ENCODE results near the gene SLC6A2. TPM values are rescaled to one million over a fixed set of nuclear protein-coding genes. Genes with fewer than 3 reads are reported as not detected.
"Not testable (repeated sequence)": the region's sequence is repeated elsewhere in the genome, so short reads cannot be mapped to it uniquely, and the experiment has no call there.

The SLC6A2 gene
- not detected for total RNA-seq
- not detected for polyA plus RNA-seq
- total RNA-seq = not detected

DNA sequence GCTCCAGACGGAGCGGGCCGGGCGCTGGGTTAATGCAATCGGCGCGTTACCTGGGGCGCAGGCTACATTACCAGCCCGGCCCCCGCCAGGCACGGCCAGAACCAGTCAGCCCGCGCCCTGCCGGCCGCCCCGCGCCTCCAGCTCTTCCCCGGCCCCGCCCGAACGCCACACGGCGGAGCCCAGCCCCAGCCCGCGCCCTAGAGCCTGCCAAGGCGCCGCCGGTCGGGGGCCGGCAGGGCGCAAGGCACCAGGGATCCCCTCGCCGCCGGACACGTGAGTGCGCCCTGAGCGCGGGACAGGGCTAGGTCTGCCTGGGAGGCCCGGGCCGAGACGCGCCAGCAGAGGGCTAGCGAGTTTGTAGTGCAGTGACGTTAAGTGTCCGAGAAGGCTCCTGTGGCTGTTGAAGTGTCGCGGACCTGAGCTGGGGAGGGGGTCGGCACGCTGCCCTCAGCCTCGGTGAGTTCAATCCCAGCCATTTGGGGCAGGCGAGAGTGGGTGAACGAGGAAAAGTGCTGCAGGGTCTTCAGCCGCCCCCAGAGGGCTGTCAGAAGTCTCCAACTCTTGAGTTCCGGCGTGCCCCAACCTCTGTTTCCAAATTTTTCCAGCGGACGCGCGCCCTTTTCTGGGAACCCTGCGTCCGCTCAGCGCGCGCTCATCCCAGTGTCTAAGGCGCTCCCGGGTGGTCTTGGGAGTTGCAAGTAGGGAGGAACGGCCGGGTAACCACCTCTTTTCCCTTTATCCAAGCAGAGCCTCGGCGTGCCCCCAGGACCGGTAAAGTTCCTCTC, at the start of gene SLC6A2:
Gene SLC6A2, plus strand, starts transcription at position 92 of the 785 bp plus-strand sequence. CDS start 707 bp downstream, outside the sequence.
- H3K36me3 Mint-ChIP-seq = no peaks in the 10 kb centered on the region
- no peak within 1 kb of the TSS for H3K4me3 Mint-ChIP-seq
- peaks cover 0 to 2% (median 0%) of the 10 kb centered on the region in 7 donors for H3K4me1 Mint-ChIP-seq

DNA sequence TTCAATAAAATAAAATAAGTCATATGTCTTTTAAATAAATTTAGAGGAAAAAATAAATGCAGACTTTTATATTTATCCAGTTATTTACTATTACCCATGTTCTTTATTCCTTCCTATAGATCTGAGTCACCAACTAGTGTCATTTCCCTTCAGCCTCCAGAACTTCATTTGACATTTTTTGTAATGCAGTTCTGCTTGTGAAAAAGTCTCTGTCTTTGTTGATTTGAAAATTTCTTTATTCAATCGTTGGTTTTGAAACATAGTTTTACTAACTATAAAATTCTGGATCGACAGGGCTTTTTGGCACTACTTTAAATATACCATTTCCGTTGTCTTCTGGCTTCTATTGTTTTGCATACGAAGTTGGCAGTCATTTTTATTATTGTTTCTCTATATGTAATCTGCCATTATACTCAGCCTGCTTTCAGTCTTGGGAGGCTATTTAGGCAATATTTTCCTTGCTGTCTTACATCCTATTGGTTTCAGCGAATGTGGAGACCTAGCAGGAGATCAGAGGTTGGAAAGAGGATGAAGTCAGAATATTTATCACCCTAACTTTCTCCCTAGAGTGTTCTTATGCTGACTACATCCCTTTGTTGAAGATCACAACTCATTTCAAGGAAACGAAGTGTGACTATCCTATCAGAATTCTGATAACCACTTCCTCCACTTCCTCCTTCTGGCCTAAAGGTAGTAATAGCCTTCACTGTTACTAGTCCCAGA, 42.0 kb upstream of the SLC6A2 start:
- Mint-ChIP-seq H3K4me3 (no peak overlapping the region), H3K27me3 (peaks cover 3 to 22% (median 9%) of the 10 kb centered on the region in 5 donors), H3K4me1 (no peaks in the 10 kb centered on the region), H3K9me3 (peaks cover 2 to 20% (median 5%) of the 10 kb centered on the region in 11 donors), H3K36me3 (peaks cover 0 to 3% (median 0%) of the 10 kb centered on the region in 5 donors), H3K27ac (no peak overlapping the region)
- DNase-seq (no peak), ATAC-seq (no peak)
- Histone ChIP-seq H3K27ac (ENCODE audit: low read depth, low read length) (no peak overlapping the region), H3K4me1 (ENCODE audit: control insufficient read depth in 2 of 2, insufficient read depth in 2 of 2, low read length in 2 of 2) (no peaks in the 10 kb centered on the region), H3K9me3 (ENCODE audit: control insufficient read depth in 2 of 3, low read length in 3 of 3) (no peaks in the 10 kb centered on the region), H3K4me3 (ENCODE audit: low read length) (no peak overlapping the region), H3K27me3 (ENCODE audit: control insufficient read depth in 2 of 2, insufficient read depth in 2 of 2, low read length in 2 of 2) (peaks cover 0 to 5% of the 10 kb centered on the region in 2 donors), H3K36me3 (ENCODE audit: control insufficient read depth in 2 of 3, insufficient read depth in 3 of 3, low read length in 3 of 3) (no peaks in the 10 kb centered on the region)
- POLR2A ChIA-PET = no interaction called here
- intact Hi-C loops (cut with micrococcal nuclease) = no loop called here
- CTCF ChIA-PET = no interaction called here

More for the DNA sequence above, at the start of gene SLC6A2:
- no peak for ATAC-seq
- CTCF ChIA-PET = no interaction called here
- H3K27me3 Mint-ChIP-seq = peaks cover 6 to 30% (median 16%) of the 10 kb centered on the region in 5 donors
- H3K4me3 ChIP-seq (ENCODE audit: low read length) = no peak within 1 kb of the TSS
- DNase-seq = no peak
- no peaks in the 10 kb centered on the region for H3K4me1 ChIP-seq (ENCODE audit: control insufficient read depth in 2 of 2, insufficient read depth in 2 of 2, low read length in 2 of 2)
- intact Hi-C loops (cut with micrococcal nuclease) = no loop called here
- H3K27me3 ChIP-seq (ENCODE audit: control insufficient read depth in 2 of 2, insufficient read depth in 2 of 2, low read length in 2 of 2) = no peaks in the 10 kb centered on the region
- peaks cover 0 to 3% (median 0%) of the 10 kb centered on the region in 11 donors for H3K9me3 Mint-ChIP-seq
- no peak within 1 kb of the TSS for H3K27ac Mint-ChIP-seq
- POLR2A ChIA-PET = no interaction called here
- no peaks in the 10 kb centered on the region for H3K9me3 ChIP-seq (ENCODE audit: control insufficient read depth in 2 of 3, low read length in 3 of 3)
- H3K27ac ChIP-seq (ENCODE audit: low read depth, low read length) = no peak within 1 kb of the TSS
- no peaks in the 10 kb centered on the region for H3K36me3 ChIP-seq (ENCODE audit: control insufficient read depth in 2 of 3, insufficient read depth in 3 of 3, low read length in 3 of 3)

DNA sequence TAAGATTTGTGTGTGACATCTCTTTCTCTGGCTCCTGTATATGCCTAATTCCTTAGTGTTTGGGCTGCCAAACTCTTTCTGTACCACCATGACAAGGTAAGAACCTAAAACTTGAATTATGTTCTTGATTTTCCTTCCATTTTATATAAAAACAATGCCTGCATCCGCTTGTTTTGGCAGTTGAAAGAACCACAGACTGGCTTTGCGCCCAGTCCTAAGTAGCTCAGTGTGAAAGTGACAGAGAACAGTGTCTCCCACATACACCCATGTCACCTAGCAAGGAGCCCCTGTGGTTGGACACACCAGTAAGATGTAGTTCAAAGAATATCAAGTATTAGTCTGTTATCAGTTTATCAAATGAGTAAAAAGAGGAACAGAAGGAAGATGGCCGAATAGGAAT, 40.7 kb upstream of the SLC6A2 start:
- Mint-ChIP-seq H3K4me1 (no peaks in the 10 kb centered on the region), H3K9me3 (peaks cover 2 to 20% (median 5%) of the 10 kb centered on the region in 11 donors), H3K36me3 (peaks cover 0 to 3% (median 0%) of the 10 kb centered on the region in 5 donors), H3K4me3 (no peak overlapping the region), H3K27me3 (peaks cover 3 to 22% (median 9%) of the 10 kb centered on the region in 5 donors), H3K27ac (no peak overlapping the region)
- H3K4me1 ChIP-seq (ENCODE audit: control insufficient read depth in 2 of 2, insufficient read depth in 2 of 2, low read length in 2 of 2) = no peaks in the 10 kb centered on the region
- CTCF ChIA-PET = no interaction called here
- H3K36me3 ChIP-seq (ENCODE audit: control insufficient read depth in 2 of 3, insufficient read depth in 3 of 3, low read length in 3 of 3) = no peaks in the 10 kb centered on the region
- peaks cover 0 to 5% of the 10 kb centered on the region in 2 donors for H3K27me3 ChIP-seq (ENCODE audit: control insufficient read depth in 2 of 2, insufficient read depth in 2 of 2, low read length in 2 of 2)
- H3K4me3 ChIP-seq (ENCODE audit: low read length) = no peak overlapping the region
- no peaks in the 10 kb centered on the region for H3K9me3 ChIP-seq (ENCODE audit: control insufficient read depth in 2 of 3, low read length in 3 of 3)
- POLR2A ChIA-PET = no interaction called here
- ATAC-seq (no peak), DNase-seq (no peak)
- intact Hi-C loops (cut with micrococcal nuclease) = no loop called here
- no peak overlapping the region for H3K27ac ChIP-seq (ENCODE audit: low read depth, low read length)

DNA sequence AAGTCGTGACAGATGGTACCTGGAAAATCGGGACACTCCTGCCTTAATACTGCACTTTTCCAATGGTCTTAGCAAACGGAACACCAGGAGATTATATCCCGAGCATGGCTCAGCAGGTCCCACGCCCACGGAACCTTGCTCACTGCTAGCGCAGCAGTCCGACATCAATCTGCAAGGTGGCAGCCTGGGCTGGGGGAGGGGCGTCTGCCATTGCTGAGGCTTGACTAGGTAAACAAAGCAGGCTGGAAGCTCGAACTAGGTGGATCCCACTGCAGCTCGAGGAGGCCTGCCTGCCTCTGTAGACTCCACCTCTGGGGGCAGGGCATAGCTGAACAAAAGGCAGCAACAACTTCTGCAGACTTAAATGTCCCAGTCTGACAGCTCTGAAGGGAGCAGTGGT, 40.1 kb upstream of the SLC6A2 start:
- POLR2A ChIA-PET; intact Hi-C loops (cut with micrococcal nuclease); H3K36me3 Mint-ChIP-seq; H3K27me3 ChIP-seq (ENCODE audit: control insufficient read depth in 2 of 2, insufficient read depth in 2 of 2, low read length in 2 of 2); H3K9me3 ChIP-seq (ENCODE audit: control insufficient read depth in 2 of 3, low read length in 3 of 3); H3K4me1 Mint-ChIP-seq; H3K27ac Mint-ChIP-seq; H3K4me3 ChIP-seq (ENCODE audit: low read length); H3K36me3 ChIP-seq (ENCODE audit: control insufficient read depth in 2 of 3, insufficient read depth in 3 of 3, low read length in 3 of 3); H3K27ac ChIP-seq (ENCODE audit: low read depth, low read length); CTCF ChIA-PET; H3K4me1 ChIP-seq (ENCODE audit: control insufficient read depth in 2 of 2, insufficient read depth in 2 of 2, low read length in 2 of 2); ATAC-seq; H3K4me3 Mint-ChIP-seq; DNase-seq: not testable (repeated sequence)
- peaks cover under 1 to 22% (median 9%) of the 10 kb centered on the region in 5 donors for H3K27me3 Mint-ChIP-seq
- H3K9me3 Mint-ChIP-seq = peaks cover 2 to 15% (median 5%) of the 10 kb centered on the region in 11 donors

DNA sequence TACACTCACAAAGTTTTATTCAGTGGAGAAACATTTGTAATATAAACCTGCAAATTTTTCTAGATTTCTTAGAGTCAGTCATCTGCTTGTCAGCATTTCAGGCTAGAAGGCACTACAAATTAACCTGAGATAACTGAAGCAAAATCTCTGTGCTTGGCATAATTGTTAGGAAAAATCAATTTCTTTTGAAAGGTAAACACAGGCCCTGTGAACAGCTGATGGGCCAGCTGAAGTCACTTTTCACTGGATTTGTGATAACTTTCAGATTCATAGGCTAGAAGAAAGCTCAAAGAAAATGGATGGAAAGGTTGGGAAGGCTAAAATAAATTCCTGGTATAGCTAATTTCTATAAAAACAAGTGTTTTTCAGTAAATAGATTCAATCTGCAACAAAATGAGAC, 34.0 kb upstream of the SLC6A2 start:
- H3K27ac Mint-ChIP-seq = no peak overlapping the region
- POLR2A ChIA-PET = no interaction called here
- no peak overlapping the region for H3K4me3 ChIP-seq (ENCODE audit: low read length)
- no peak overlapping the region for H3K27ac ChIP-seq (ENCODE audit: low read depth, low read length)
- H3K9me3 Mint-ChIP-seq = peaks cover 0 to 4% (median 2%) of the 10 kb centered on the region in 11 donors
- CTCF ChIA-PET = no interaction called here
- no peaks in the 10 kb centered on the region for H3K27me3 ChIP-seq (ENCODE audit: control insufficient read depth in 2 of 2, insufficient read depth in 2 of 2, low read length in 2 of 2)
- no peaks in the 10 kb centered on the region for H3K4me1 ChIP-seq (ENCODE audit: control insufficient read depth in 2 of 2, insufficient read depth in 2 of 2, low read length in 2 of 2)
- no peaks in the 10 kb centered on the region for H3K36me3 ChIP-seq (ENCODE audit: control insufficient read depth in 2 of 3, insufficient read depth in 3 of 3, low read length in 3 of 3)
- ATAC-seq (no peak), DNase-seq (no peak)
- intact Hi-C loops (cut with micrococcal nuclease) = no loop called here
- no peaks in the 10 kb centered on the region for H3K9me3 ChIP-seq (ENCODE audit: control insufficient read depth in 2 of 3, low read length in 3 of 3)
- H3K36me3 Mint-ChIP-seq = no peaks in the 10 kb centered on the region
- peaks cover 0 to 3% (median 0%) of the 10 kb centered on the region in 7 donors for H3K4me1 Mint-ChIP-seq
- H3K4me3 Mint-ChIP-seq = no peak overlapping the region
- H3K27me3 Mint-ChIP-seq = no peaks in the 10 kb centered on the region

DNA sequence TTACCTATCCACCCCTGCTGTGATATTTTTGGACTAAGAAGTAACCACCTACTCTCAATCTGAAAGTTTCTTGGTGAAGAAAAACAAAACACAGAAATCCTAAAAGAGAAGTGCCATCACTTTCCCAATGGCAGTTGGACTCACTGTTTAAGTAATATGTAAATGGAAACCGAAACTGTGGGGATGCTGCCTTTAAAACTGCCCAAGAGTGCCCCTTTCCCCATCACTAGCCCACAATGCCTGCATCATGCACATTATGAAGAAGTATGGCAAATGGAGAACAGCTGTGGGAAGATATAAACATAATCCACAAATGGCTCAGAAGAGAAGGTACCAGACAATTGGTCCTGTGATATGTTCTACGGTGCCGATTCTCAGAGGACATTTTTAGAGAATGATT, 33.5 kb upstream of the SLC6A2 start:
- Histone ChIP-seq H3K36me3 (ENCODE audit: control insufficient read depth in 2 of 3, insufficient read depth in 3 of 3, low read length in 3 of 3) (no peaks in the 10 kb centered on the region), H3K27ac (ENCODE audit: low read depth, low read length) (no peak overlapping the region), H3K4me1 (ENCODE audit: control insufficient read depth in 2 of 2, insufficient read depth in 2 of 2, low read length in 2 of 2) (no peaks in the 10 kb centered on the region), H3K27me3 (ENCODE audit: control insufficient read depth in 2 of 2, insufficient read depth in 2 of 2, low read length in 2 of 2) (no peaks in the 10 kb centered on the region), H3K9me3 (ENCODE audit: control insufficient read depth in 2 of 3, low read length in 3 of 3) (no peaks in the 10 kb centered on the region), H3K4me3 (ENCODE audit: low read length) (no peak overlapping the region)
- no peaks in the 10 kb centered on the region for H3K36me3 Mint-ChIP-seq
- H3K4me1 Mint-ChIP-seq = peaks cover 0 to 3% (median 0%) of the 10 kb centered on the region in 7 donors
- DNase-seq = no peak
- intact Hi-C loops (cut with micrococcal nuclease) = no loop called here
- H3K27me3 Mint-ChIP-seq = peaks cover 0 to 5% (median 0%) of the 10 kb centered on the region in 5 donors
- ATAC-seq = no peak
- H3K4me3 Mint-ChIP-seq = no peak overlapping the region
- H3K9me3 Mint-ChIP-seq = peaks cover 0 to 7% (median 0%) of the 10 kb centered on the region in 11 donors
- H3K27ac Mint-ChIP-seq = no peak overlapping the region
- ChIA-PET CTCF (no interaction called here), POLR2A (no interaction called here)

Measured in naive thymus-derived CD4-positive, alpha-beta T cell (primary cell).